GM06990 (cell line): ENCODE data around the gene HLA-DMB.
"Not testable (repeated sequence)": the region's sequence is repeated elsewhere in the genome, so short reads cannot be mapped to it uniquely, and the experiment has no call there.

ENCODE experiments used
- DNase-seq: peaks from one replicate; pipeline ENCODE4 v3.0.0-alpha.2; 2011; ENCODE audit not compliant: insufficient read length; ENCODE audit errors: extremely low read depth
- H3K27me3 ChIP-seq: replicated peaks from 2 replicates; pipeline ENCODE4 v1.6.0; 2011; ENCODE audit warnings: low read length; ENCODE audit not compliant: control insufficient read depth, insufficient read depth
- H3K36me3 ChIP-seq: 2 replicates; pipeline ENCODE4 v1.5.1; 2011; ENCODE audit warnings: low read length; ENCODE audit not compliant: control insufficient read depth, insufficient read depth
- H3K4me3 ChIP-seq: replicated peaks from 2 replicates; pipeline ENCODE4 v1.5.1; 2011; ENCODE audit warnings: low read depth, mild to moderate bottlenecking, control low read depth, low read length
- TF ChIP-seq, protein P1 (sequence below): IDR thresholded peaks from 2 replicates; pipeline ENCODE4 v1.5.1; 2011; ENCODE audit warnings: low read length, control low read depth, mild to moderate bottlenecking, inconsistent platforms; ENCODE audit not compliant: insufficient read depth, poor library complexity, severe bottlenecking

HLA-DMB gene

DNA sequence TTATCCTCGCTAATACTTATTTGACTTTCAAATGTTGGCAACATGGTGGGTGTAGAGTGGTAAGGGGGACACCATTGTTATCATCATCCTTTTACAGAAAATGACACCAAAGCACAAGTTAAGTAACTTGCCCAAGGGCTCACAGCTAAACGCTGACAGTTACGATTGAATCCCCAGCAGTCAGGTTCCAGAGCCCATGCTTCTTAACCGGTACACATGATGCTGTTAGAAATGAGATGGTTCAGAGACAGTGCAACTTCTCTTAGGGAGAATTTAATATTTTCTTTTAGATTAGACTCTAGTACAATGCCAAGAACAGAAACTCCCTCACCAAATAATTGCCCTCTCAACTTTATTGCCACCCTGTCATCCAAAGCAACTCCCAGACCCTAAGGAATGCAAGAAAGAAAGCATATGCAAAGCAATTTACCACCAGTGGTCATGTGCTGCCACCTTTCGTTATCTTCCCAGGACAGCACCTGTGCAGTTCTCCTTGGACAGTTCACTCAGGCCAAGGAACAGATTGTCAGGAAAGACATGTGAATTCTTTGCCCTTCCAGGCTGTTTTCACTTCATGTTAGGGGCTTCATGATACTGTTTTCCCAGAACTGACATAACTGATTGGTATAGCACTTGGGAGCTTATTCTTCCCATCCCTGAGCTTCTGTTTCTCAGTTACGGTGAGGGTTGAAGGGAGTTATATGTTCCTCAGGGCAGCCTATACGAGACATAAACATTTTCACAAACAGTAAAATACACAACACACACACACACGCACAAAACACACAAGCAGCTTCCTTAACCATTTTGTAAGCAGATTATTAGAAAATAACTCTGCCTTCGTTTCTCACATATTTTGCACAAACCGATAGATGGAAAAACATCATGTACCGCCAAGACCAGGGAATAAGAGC, 7.0 kb upstream of the HLA-DMB start:
- Histone ChIP-seq H3K4me3 (peak overlapping the region; percentile 8; the same call in 1 of the 2 replicates), H3K36me3 (peaks cover 8% of the 10 kb centered on the region), H3K27me3 (no peaks in the 10 kb centered on the region)
- no peak for DNase-seq
- TF ChIP-seq, protein P1, sequence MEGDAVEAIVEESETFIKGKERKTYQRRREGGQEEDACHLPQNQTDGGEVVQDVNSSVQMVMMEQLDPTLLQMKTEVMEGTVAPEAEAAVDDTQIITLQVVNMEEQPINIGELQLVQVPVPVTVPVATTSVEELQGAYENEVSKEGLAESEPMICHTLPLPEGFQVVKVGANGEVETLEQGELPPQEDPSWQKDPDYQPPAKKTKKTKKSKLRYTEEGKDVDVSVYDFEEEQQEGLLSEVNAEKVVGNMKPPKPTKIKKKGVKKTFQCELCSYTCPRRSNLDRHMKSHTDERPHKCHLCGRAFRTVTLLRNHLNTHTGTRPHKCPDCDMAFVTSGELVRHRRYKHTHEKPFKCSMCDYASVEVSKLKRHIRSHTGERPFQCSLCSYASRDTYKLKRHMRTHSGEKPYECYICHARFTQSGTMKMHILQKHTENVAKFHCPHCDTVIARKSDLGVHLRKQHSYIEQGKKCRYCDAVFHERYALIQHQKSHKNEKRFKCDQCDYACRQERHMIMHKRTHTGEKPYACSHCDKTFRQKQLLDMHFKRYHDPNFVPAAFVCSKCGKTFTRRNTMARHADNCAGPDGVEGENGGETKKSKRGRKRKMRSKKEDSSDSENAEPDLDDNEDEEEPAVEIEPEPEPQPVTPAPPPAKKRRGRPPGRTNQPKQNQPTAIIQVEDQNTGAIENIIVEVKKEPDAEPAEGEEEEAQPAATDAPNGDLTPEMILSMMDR: peak; percentile 72

DNA sequence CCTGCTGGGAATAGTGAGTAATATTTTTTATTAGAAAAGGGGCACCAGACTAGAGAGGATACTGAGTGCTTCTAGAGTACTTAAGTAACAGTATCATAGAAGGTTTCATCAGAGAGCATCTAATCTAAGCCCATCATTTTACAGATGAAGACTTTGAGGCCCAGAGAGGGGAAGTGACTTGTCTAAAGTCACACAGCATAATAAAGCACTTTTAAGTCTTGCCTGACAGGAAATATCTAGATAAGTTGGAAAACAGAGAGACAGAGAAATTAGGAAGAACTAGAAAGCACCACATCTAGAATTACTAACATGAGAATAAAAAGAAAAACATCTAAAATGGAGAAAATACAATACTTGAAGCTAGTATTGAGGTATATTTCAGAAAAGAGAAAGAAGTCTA, 6.1 kb upstream of the HLA-DMB start:
- TF ChIP-seq, protein P1: no peak
- DNase-seq: no peak
- Histone ChIP-seq H3K4me3 (no peak overlapping the region), H3K36me3 (peaks cover 8% of the 10 kb centered on the region), H3K27me3 (no peaks in the 10 kb centered on the region)

DNA sequence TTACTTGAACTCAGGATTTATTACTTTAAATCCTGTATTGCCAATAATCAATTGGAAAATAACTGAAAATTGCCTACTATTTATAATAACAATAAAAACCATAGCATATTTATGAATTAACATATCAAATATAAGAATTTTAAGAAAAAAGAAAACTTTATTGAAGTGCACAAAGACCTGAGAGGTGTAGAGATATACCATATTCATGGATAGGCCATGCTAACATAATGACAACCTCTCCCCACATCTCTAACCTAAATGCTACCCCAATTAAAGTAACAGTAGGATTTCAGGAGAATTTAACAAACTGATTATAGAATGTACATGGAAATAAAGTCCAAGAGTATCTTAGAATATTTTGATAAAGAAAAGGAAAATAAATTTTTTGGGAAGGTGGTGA, 5.1 kb upstream of the HLA-DMB start:
- no peak for DNase-seq
- no peak overlapping the region for H3K4me3 ChIP-seq
- no peaks in the 10 kb centered on the region for H3K27me3 ChIP-seq
- peaks cover 8% of the 10 kb centered on the region for H3K36me3 ChIP-seq
- TF ChIP-seq, protein P1: no peak

DNA sequence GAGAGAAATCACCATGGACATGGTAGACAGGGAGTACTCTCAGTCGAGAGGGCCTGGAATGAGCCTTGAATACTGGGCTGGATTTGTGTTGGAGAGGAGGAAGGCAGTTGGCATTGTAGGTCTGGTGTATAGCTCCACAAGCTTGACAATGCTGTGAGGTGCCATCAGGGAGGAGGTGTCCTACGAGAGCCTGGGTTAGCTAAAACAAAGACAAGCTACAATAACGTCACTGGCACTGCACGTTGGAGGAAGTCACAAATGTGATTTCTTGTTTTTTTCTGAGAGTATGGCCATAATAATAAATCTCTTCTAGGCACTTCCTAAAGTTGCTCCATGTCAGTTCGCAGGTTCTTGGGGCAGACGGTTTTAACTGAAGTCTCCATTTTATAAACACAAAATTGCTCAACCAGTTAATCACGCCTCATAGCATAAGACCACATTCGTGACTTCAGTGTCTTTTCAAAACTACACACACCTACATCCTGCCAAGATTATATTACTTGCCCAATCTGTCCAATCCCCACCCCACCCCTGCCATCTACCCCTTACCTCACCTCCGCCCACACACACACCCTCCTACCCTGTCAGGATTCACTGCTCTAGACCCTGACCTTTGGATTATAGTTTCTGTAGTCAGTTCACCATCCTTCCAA, 4.4 kb upstream of the HLA-DMB start:
- peak; percentile 58 for DNase-seq
- Histone ChIP-seq H3K36me3 (peaks cover 5% of the 10 kb centered on the region), H3K4me3 (peak overlapping the region; percentile 13), H3K27me3 (no peaks in the 10 kb centered on the region)
- TF ChIP-seq, protein P1: no peak

DNA sequence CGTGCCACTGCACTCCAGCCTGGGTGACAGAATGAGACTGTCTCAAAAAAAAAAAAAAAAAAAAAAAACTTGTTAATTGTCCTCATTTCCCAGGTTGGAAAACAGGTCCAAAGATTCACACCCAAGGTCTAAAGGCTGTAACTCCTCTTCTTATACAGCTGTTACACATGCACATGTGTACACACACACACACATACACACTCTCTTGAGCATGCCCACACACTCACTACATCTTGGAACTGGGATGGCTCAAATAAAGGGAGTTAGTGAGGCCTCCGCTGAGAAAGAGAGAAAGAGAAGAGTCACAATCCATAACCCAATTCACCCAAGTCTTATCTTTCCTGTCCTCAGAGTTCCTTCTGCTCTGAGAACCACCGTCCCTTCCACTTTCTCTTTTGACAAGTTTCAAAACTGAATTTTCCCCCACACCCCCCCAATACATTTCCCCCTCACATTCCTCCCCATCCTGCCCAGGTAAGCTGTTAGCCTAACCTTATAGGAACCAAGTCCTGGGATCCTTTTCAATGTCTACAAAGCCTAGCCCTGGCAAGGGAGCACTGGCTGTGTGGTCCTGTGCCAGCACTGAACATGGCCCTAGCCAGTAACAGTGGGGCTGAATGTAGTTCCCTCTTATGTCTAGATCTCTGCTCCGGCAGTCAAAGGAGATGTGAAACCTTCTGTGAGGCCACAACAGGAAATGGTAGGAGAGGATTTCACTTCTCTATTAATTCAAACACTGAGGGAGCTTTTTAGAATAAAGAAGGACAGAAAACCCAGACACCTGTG, 3.2 kb upstream of the HLA-DMB start:
- Histone ChIP-seq H3K27me3 (no peaks in the 10 kb centered on the region), H3K4me3 (peak overlapping the region; percentile 55), H3K36me3 (no peaks in the 10 kb centered on the region; the same call in 1 of the 2 replicates)
- peak; percentile 83 for DNase-seq
- TF ChIP-seq, protein P1: no peak

DNA sequence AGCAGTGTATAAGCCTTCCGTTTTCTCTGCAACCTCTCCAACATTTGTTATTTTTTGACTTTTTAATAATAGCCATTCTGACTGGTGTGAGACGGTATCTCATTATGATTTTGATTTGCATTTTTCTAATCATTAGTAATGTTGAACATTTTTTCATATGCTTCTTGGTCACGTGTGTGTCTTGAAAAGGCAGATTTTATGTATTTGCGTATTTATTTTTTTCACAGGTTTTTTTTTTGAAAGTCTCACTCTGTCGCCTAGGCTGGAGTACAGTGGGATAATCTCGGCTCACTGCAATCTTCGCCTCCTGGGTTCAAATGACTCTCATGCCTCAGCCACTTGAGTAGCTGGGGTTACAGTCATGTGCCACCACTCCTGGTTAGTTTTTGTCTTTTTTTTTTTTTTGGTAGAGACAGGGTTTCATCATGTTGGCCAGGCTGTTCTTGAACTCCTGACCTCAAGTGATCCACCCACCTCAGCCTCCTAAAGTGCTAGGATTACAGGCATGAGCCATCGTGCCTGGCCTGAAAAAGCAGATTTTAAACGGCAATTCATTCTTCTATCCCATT, 1.8 kb upstream of the HLA-DMB start:
- not testable (repeated sequence) for DNase-seq, H3K4me3 ChIP-seq, H3K36me3 ChIP-seq

More for the DNA sequence above, 1.8 kb upstream of the HLA-DMB start:
- not testable (repeated sequence) for H3K27me3 ChIP-seq
